ENCODE results near the gene EZR. TPM values are rescaled to one million over a fixed set of nuclear protein-coding genes. Genes with fewer than 3 reads are reported as not detected.
"Not testable (repeated sequence)": the region's sequence is repeated elsewhere in the genome, so short reads cannot be mapped to it uniquely, and the experiment has no call there.

EZR gene
- total RNA-seq, 1 donor from 2014 or later, result 57.0 TPM

GRCh38 chr6:158799051-158799792 is 19.9 kb downstream of the EZR start:
- ATAC-seq, result peak; percentile 81
- DNase-seq (ENCODE audit: low spot score), result peak; percentile 85

- DNase-seq (ENCODE audit: low spot score), result no peak
- no peak for ATAC-seq
Observed at GRCh38 chr6:158798311-158798710, 20.9 kb downstream of the EZR start.

GRCh38 chr6:158797331-158798310 is 21.5 kb downstream of the EZR start:
- DNase-seq (ENCODE audit: low spot score) (no peak), ATAC-seq (no peak)

- DNase-seq (ENCODE audit: low spot score) (no peak), ATAC-seq (no peak)
Observed at GRCh38 chr6:158796353-158796752, 22.8 kb downstream of the EZR start.

- ATAC-seq (no peak), DNase-seq (ENCODE audit: low spot score) (no peak)
Observed at GRCh38 chr6:158795516-158795915, 23.7 kb downstream of the EZR start.

GRCh38 chr6:158793432-158793831 is 25.7 kb downstream of the EZR start:
- DNase-seq (ENCODE audit: low spot score) (no peak), ATAC-seq (peak; percentile 46)

GRCh38 chr6:158792505-158792904 is 26.7 kb downstream of the EZR start:
- ATAC-seq; DNase-seq (ENCODE audit: low spot score): not testable (repeated sequence)

GRCh38 chr6:158791274-158791855 is 27.8 kb downstream of the EZR start:
- ATAC-seq (no peak), DNase-seq (ENCODE audit: low spot score) (no peak)

- DNase-seq (ENCODE audit: low spot score), result no peak
- ATAC-seq, result peak; percentile 76
Observed at GRCh38 chr6:158789115-158789917, 29.9 kb downstream of the EZR start.

GRCh38 chr6:158787395-158787794 is 31.8 kb downstream of the EZR start:
- DNase-seq (ENCODE audit: low spot score) (no peak), ATAC-seq (no peak)

GRCh38 chr6:158786645-158787304 is 32.4 kb downstream of the EZR start:
- ATAC-seq (no peak), DNase-seq (ENCODE audit: low spot score) (no peak)

GRCh38 chr6:158785036-158785435 is 34.1 kb downstream of the EZR start:
- DNase-seq (ENCODE audit: low spot score), result peak; percentile 38
- ATAC-seq, result no peak

- peak; percentile 34 for DNase-seq (ENCODE audit: low spot score)
- ATAC-seq, result no peak
Observed at GRCh38 chr6:158784505-158784904, 34.7 kb downstream of the EZR start.

GRCh38 chr6:158783851-158784250 is 35.3 kb downstream of the EZR start:
- no peak for ATAC-seq
- peak; percentile 22 for DNase-seq (ENCODE audit: low spot score)

GRCh38 chr6:158783167-158783450 is 36.1 kb downstream of the EZR start:
- DNase-seq (ENCODE audit: low spot score) (peak; percentile 38), ATAC-seq (no peak)

- DNase-seq (ENCODE audit: low spot score) (peak; percentile 45), ATAC-seq (peak; percentile 51)
Observed at GRCh38 chr6:158782432-158783166, 36.6 kb downstream of the EZR start.

- ATAC-seq, result peak; percentile 68
Observed at GRCh38 chr6:158781692-158782373, 37.3 kb downstream of the EZR start.

GRCh38 chr6:158780988-158781691 is 38.0 kb downstream of the EZR start:
- ATAC-seq, result peak; percentile 79
- DNase-seq (ENCODE audit: low spot score), result peak; percentile 84

More at GRCh38 chr6:158781692-158782373, 37.3 kb downstream of the EZR start:
- DNase-seq (ENCODE audit: low spot score), result peak; percentile 70
